ENCODE results near the gene SLK. TPM values are rescaled to one million over a fixed set of nuclear protein-coding genes. Genes with fewer than 3 reads are reported as not detected.

Gene SLK
- total and polyA plus RNA-seq, 12 donors = 6.7 to 75.4 (median 30.6) TPM

GRCh38 chr10:103930881-103931280, 36.1 kb upstream of the SLK start:
- 94 to 97% (median 95%) methylated on average over 6 of the region's 6 CpGs for WGBS, 4 donors
- DNase-seq = no peak
- TF ChIP-seq POLR2A (IDR thresholded peaks at IDR 0.05) = no peak
- no peak for TF ChIP-seq CTCF (IDR thresholded peaks at IDR 0.05)
- intact Hi-C loops (cut with DNase I) = no loop called here
- no peaks in the 10 kb centered on the region for H3K36me3 ChIP-seq (replicated peaks in 1 of 2)
- no peak overlapping the region for H3K4me3 ChIP-seq
- H3K4me1 ChIP-seq (replicated peaks in 1 of 2) = peaks cover 0 to 4% of the 10 kb centered on the region in 2 donors
- no peak overlapping the region for H3K27ac ChIP-seq
- H3K27me3 ChIP-seq = no peaks in the 10 kb centered on the region
- H3K9me3 ChIP-seq (replicated peaks in 1 of 3) = no peaks in the 10 kb centered on the region

GRCh38 chr10:103931603-103932002, 35.3 kb upstream of the SLK start:
- peaks cover 0 to 4% of the 10 kb centered on the region in 2 donors for H3K4me1 ChIP-seq (replicated peaks in 1 of 2)
- DNase-seq = no peak
- no peak overlapping the region for H3K27ac ChIP-seq
- H3K4me3 ChIP-seq = no peak overlapping the region
- H3K9me3 ChIP-seq (replicated peaks in 1 of 3) = no peaks in the 10 kb centered on the region
- TF ChIP-seq CTCF (IDR thresholded peaks at IDR 0.05) (no peak), POLR2A (IDR thresholded peaks at IDR 0.05) (no peak)
- H3K36me3 ChIP-seq (replicated peaks in 1 of 2) = no peaks in the 10 kb centered on the region
- intact Hi-C loops (cut with DNase I) = no loop called here
- H3K27me3 ChIP-seq = no peaks in the 10 kb centered on the region
- 88 to 100% (median 94%) methylated on average over 2 of the region's 2 CpGs for WGBS, 4 donors

GRCh38 chr10:103932271-103932670, 34.7 kb upstream of the SLK start:
- 93 to 96% (median 95%) methylated on average over 7 of the region's 7 CpGs for WGBS, 4 donors
- intact Hi-C loops (cut with DNase I) = no loop called here
- H3K36me3 ChIP-seq (replicated peaks in 1 of 2) = no peaks in the 10 kb centered on the region
- TF ChIP-seq CTCF (IDR thresholded peaks at IDR 0.05) (no peak), POLR2A (IDR thresholded peaks at IDR 0.05) (no peak)
- DNase-seq = no peak
- H3K27ac ChIP-seq = no peak overlapping the region
- no peak overlapping the region for H3K4me3 ChIP-seq
- H3K9me3 ChIP-seq (replicated peaks in 1 of 3) = no peaks in the 10 kb centered on the region
- peaks cover 0 to 4% of the 10 kb centered on the region in 2 donors for H3K4me1 ChIP-seq (replicated peaks in 1 of 2)
- no peaks in the 10 kb centered on the region for H3K27me3 ChIP-seq

GRCh38 chr10:103932971-103933370, 34.0 kb upstream of the SLK start:
- 83 to 90% (median 85%) methylated on average over 3 of the region's 3 CpGs for WGBS, 4 donors
- H3K27ac ChIP-seq = no peak overlapping the region
- H3K4me1 ChIP-seq (replicated peaks in 1 of 2) = peaks cover 0 to 4% of the 10 kb centered on the region in 2 donors
- TF ChIP-seq POLR2A (IDR thresholded peaks at IDR 0.05) (no peak), CTCF (IDR thresholded peaks at IDR 0.05) (no peak)
- no peak overlapping the region for H3K4me3 ChIP-seq
- H3K27me3 ChIP-seq = no peaks in the 10 kb centered on the region
- H3K9me3 ChIP-seq (replicated peaks in 1 of 3) = no peaks in the 10 kb centered on the region
- DNase-seq = no peak
- intact Hi-C loops (cut with DNase I) = no loop called here
- no peaks in the 10 kb centered on the region for H3K36me3 ChIP-seq (replicated peaks in 1 of 2)
